Chondrocyte (in vitro differentiated cells): Measurements from ENCODE around the gene PLEKHG2. TPM values are rescaled to one million over a fixed set of nuclear protein-coding genes. Genes with fewer than 3 reads are reported as not detected.

Experiments
- DNase-seq: peaks from one replicate; pipeline ENCODE4 v3.0.0; 2021; ENCODE audit warnings: mixed read lengths, low spot score
- H3K27ac Mint-ChIP-seq: one replicate; pipeline ENCODE4 v1.8.0; 2021; ENCODE audit warnings: mild to moderate bottlenecking, moderate library complexity, mixed read lengths; ENCODE audit not compliant: unreplicated experiment
- H3K27me3 Mint-ChIP-seq: 2 replicates; pipeline ENCODE4 v1.8.0; 2021; ENCODE audit warnings: low read depth, mixed read lengths
- H3K36me3 Mint-ChIP-seq: 2 replicates; pipeline ENCODE4 v1.8.0; 2021; ENCODE audit warnings: low read depth, mixed read lengths
- H3K4me1 Mint-ChIP-seq: 2 replicates; pipeline ENCODE4 v1.8.0; 2021; ENCODE audit warnings: low read depth, mild to moderate bottlenecking, mixed read lengths
- H3K4me3 Mint-ChIP-seq: one replicate; pipeline ENCODE4 v1.8.0; 2021; ENCODE audit warnings: mild to moderate bottlenecking, moderate library complexity, mixed read lengths; ENCODE audit not compliant: unreplicated experiment
- H3K9me3 Mint-ChIP-seq: 2 replicates; pipeline ENCODE4 v1.8.0; 2021; ENCODE audit warnings: low read depth, mixed read lengths
- CTCF ChIP-seq: fragments of 200-600 bp; sonication (generic); IDR thresholded peaks from 2 replicates; pipeline ENCODE4 v1.5.0; 2021; ENCODE audit warnings: antibody characterized with exemption, mild to moderate bottlenecking, moderate library complexity
- total RNA-seq: library from RNA; stranded (reverse); gene quantifications from 3 replicates; pipeline ENCODE4 v1.2.1, GENCODE V29; 2021

Gene PLEKHG2
- total RNA-seq, 1 donor from 2014 or later: 150 TPM

GRCh38 chr19:39435499-39436349 is 23.3 kb downstream of the PLEKHG2 start, which contains the start of gene RPS16:
TSS of gene RPS16 (minus strand) at chr19:39435949. CDS start at chr19:39435895, 54 bp downstream.
- Mint-ChIP-seq H3K4me3 (peak within 1 kb of the TSS; percentile 100), H3K36me3 (peaks cover 15% of the 10 kb centered on the region), H3K4me1 (peaks cover 45% of the 10 kb centered on the region), H3K27me3 (no peaks in the 10 kb centered on the region), H3K9me3 (no peaks in the 10 kb centered on the region), H3K27ac (peak within 1 kb of the TSS; percentile 98)
- peak; percentile 100 for DNase-seq
- peak; percentile 18 for TF ChIP-seq CTCF

- no peak for TF ChIP-seq CTCF
- H3K36me3 Mint-ChIP-seq: peaks cover 15% of the 10 kb centered on the region
Measured at GRCh38 chr19:39436350-39436716, 23.9 kb downstream of the PLEKHG2 start.

GRCh38 chr19:39438270-39438934 is 25.9 kb downstream of the PLEKHG2 start:
- Mint-ChIP-seq H3K4me1 (peaks cover 40% of the 10 kb centered on the region), H3K9me3 (no peaks in the 10 kb centered on the region), H3K27ac (no peak overlapping the region), H3K36me3 (peaks cover 8% of the 10 kb centered on the region), H3K27me3 (no peaks in the 10 kb centered on the region), H3K4me3 (no peak overlapping the region)
- TF ChIP-seq CTCF: no peak
- DNase-seq: no peak

More at GRCh38 chr19:39436350-39436716, 23.9 kb downstream of the PLEKHG2 start:
- peak overlapping the region; percentile 98 for H3K27ac Mint-ChIP-seq
- peaks cover 41% of the 10 kb centered on the region for H3K4me1 Mint-ChIP-seq
- no peaks in the 10 kb centered on the region for H3K27me3 Mint-ChIP-seq
- H3K4me3 Mint-ChIP-seq: peak overlapping the region; percentile 100
- no peaks in the 10 kb centered on the region for H3K9me3 Mint-ChIP-seq
- DNase-seq: no peak

- TF ChIP-seq CTCF: no peak
- no peak for DNase-seq
- Mint-ChIP-seq H3K9me3 (no peaks in the 10 kb centered on the region), H3K4me3 (peak overlapping the region; percentile 94), H3K27me3 (no peaks in the 10 kb centered on the region), H3K27ac (peak overlapping the region; percentile 99), H3K36me3 (peaks cover 14% of the 10 kb centered on the region), H3K4me1 (peaks cover 56% of the 10 kb centered on the region)
Measured at GRCh38 chr19:39444598-39445195, 32.2 kb downstream of the PLEKHG2 start.
